Measurements from ENCODE around the gene RASA3. TPM values are rescaled to one million over a fixed set of nuclear protein-coding genes. Genes with fewer than 3 reads are reported as not detected.
"Not testable (repeated sequence)": the region's sequence is repeated elsewhere in the genome, so short reads cannot be mapped to it uniquely, and the experiment has no call there.

RASA3 gene
- polyA plus RNA-seq, 10 donors, result 18.1 to 25.4 (median 20.6) TPM

DNA sequence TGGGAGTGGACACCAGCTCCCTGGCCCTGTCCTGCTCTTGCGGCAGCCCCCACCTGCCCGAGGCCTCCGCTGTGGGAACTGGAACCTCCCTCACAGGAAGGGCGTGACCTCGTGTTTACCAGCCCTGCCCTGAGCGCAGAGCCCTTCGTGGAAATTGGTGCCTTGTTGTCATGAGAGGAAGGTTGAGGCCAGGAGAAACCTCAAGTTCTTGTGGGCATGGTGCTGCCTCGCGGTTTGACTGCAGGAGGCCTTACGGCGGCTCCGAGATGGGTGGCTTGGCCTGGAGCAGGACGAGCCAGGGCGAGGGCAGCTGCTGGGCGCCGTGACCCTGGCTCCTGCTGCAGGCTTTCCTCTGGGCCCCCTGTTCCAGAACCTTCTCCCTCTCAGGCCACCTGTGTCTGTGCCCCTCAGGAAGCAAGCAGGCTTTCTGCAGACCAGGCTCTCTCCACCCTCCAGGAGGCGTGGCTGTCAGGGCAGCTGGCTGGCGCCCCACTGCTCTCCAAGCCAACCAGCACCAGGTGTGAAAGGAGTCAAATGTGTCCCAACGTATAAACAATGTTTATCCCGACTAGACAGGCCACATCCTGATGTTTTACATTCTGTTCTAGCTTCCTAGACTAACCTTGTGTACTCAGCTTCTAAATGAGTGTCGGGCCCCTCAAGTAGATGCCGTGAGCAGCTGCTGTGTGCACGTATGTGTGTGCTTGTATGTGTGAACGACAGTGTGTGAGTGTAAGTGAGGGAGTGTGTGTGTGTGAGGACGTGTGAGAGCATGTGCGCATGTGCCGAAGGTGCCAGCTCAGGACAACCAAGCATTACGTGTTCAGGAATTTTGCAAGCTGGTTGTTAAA lies 10.4 kb upstream of the RASA3 start:
- peak in 1 of 3 donors; percentile 45 for DNase-seq

DNA sequence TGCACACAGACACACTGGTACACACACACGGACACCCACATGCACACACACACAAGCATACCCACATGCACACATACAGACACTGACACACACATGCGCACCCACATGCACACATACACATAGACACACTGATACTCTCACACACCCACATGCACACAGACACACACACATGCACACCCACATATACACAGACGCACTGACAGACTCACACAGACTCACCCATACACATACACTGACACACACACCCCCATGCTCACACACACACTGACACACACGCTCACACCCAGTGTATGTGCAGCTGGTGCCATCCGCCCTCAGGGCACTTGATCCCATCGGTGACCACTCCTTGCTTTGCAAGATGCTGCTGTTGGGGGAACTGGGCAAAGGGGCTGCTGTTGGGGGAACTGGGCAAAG lies 9.7 kb upstream of the RASA3 start:
- DNase-seq, result no peak

DNA sequence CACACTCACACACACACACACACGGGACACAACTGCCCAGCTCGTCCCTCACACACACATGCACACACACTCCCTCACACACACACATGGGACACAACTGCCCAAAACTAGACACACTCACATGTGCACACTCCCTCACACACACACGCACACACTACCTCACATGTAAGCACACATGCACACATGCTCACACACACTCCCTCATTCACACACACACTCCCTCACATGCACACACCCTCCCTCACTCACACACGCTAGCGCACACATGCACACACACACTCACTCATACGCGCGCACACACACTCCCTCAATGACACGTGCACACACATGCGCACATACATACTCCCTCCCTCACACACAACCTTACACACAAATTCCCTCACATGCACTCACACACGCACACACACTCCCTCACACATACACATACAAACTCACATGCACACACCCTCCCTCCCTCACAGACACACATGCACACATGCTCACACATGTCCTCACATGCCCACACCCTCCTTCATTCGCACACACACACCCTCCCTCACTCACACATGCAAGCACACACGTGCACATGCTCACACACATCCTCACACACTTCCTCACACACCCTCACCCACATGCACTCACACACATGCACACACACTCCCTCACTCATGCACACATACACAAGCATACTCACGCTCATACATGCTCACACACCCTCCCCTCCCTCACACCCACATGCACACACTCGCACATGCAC lies 9.0 kb upstream of the RASA3 start:
- DNase-seq, result no peak

DNA sequence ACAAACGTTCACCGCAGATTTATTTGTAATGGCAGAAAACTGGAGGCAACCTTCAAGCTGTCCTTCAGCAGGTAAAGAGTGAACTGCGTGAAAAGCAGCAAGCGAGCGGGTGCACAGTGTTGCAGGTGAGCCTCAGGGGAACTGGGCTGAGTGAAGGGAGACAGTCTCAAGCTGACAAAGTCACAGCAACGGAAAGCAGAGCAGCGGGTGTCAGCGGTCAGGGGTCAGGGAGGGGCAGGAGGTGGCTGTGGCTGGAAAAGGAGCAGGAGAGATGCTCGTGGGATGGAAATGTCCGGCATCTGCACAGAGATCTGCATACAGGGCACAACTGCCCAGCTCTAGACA lies 8.5 kb upstream of the RASA3 start:
- DNase-seq, result no peak

DNA sequence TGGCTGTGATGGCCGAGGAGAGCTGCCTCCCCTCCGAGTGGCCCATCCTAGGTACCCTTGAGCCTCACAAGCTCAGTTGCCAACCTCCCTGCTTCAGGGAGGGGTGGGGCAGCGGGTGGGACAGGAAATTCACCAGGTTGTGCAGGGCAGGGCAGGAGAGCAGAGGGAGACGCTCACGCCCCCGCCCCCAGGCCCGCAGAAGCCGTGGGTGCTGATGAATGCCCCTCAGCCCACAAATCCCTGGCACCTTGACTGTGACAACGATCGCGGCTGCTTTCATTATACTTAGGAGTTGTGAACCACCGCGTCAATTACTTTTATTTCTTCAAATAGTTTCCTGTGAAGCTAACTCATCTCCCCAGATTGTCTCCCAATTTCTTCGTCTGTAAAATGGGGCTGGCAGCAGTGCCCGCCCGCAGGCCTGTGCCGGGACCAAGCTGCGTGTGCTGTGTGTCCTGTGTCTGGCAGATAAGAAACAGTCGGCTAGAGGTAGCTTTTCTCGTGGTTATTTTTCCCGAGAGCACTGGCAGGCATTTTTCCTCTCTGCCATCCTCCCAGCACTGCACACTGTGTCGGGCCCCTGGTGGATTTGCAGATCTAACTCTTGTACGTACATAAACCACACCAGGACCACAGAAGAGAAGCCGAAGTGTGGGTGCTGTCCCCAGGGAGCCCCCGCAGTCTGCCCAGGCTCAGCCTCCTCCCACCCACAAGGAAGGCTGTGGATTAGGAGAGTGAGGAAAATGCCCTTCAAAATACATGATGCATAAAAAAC lies 7.9 kb upstream of the RASA3 start:
- DNase-seq, result no peak

DNA sequence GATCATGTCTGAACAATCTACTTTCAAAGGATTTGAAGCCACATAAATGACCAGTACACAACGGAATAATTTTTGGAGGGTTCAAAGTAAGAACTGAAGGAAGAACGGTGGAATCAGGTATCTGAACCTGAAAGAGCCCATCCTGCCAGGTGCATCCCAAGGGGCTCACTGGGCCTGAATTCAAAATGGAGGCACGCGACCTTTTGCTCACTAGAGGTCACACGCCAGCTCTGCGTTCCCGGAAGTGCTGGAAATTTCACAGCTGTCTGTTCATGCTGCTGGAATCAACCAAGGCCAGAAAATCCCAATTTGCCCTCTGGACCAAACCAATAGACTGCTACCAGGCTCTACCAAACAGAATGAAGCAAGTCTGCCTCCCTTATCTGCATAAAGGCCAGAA lies 4.2 kb upstream of the RASA3 start:
- DNase-seq, result no peak

DNA sequence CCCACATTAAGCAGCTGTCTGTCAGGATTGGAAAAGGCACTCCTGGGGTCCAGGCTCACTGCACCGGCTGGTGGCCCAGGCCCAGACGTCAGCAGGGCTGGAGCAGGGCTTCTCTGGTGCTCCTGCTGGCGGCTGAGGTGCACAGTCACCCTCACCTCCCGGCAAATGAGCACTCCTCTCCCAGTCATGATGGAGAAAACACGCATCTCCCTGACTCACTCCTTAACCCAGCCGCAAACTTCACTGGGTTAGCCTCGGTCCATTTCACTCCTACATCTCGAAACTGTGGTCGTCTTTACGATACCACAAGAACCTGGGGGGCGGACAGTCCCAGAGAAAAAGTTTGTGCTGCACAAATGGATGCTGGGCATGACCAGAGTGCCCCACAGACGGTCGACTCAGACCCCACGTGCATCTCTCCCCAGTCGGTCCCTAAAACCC lies 3.3 kb upstream of the RASA3 start:
- no peak for DNase-seq

DNA sequence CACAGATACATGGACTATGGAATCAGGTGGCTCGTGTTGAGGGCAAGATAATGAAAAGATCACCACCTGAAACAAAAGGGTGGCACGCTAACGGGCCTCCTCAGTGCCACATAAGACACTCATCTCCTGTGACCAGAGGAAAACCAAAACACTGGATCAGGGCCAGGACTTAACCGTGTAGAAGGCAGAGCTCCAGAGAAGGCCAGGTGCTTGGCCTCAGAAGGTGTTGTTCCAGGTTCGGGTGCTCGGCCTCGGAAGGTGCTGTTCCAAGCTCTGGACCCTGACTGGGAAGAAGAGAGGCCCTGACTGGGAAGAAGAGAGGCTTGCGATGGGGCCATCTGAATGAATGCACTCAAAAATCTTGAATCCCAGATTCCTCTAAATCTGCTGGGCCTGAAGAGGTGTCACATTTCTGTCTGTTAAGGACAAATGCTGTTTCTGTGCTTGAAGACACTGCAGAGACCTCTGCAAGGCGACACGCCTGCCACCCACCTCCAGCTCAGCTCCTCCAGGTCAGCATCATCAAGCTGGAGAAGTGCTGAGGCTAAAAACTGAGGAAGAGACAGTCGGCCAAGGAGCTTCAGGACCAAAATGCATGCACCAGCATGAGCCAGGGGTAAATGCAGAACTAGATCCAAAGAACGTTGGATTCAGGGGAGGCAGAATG lies 2.7 kb upstream of the RASA3 start:
- DNase-seq, result no peak

DNA sequence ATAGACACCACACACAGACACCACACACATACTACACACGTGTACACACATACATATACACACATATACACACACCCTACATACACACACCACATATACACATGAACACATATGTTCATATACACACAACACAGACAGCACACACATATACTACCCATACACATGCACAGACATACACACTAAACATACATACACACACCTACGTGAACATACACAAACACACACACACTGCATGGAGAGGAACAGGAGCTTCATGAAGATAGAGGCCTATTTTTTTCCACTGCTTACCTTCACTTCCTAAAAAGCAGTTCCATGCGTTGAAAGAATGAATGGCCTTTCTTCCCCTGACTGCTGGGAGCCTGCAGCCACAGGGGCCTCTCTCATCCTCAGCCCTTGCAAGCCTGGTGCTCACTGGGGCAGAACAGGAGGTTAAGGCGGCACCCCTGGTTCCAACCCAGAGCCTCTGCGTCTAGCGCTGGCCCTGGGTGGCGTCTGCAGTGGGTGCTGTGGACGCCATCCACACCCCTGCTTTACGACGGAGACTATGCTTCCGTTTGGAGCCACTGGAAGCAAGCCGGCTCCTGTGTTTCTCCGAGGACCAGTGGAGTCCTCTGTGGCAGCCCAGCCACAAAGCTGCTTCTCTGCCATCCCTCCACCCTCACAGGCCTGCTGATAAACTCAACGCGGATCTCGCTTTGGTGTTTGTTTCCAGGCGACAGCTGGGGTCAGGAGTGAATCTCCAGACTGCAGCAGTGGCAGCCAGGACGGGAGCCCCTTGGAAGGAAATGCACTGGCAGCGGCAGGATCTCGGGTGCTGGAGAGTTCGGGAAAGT lies 1.9 kb upstream of the RASA3 start:
- DNase-seq, result peak in 1 of 3 donors; percentile 36

DNA sequence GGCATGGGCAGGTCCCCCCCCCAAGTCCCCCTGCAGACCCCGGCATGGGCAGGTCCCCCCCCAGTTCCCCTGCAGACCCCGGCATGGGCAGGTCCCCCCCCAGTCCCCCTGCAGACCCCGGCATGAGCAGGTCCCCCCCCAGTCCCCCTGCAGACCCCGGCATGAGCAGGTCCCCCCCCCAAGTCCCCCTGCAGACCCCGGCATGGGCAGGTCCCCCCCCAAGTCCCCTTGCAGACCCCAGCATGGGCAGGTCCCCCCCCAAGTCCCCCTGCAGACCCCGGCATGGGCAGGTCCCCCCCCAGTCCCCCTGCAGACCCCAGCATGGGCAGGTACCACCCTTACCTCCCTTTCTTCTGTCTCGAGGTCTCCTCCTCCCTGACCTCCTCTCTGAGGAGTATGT lies 1.1 kb upstream of the RASA3 start:
- not testable (repeated sequence) for DNase-seq

DNA sequence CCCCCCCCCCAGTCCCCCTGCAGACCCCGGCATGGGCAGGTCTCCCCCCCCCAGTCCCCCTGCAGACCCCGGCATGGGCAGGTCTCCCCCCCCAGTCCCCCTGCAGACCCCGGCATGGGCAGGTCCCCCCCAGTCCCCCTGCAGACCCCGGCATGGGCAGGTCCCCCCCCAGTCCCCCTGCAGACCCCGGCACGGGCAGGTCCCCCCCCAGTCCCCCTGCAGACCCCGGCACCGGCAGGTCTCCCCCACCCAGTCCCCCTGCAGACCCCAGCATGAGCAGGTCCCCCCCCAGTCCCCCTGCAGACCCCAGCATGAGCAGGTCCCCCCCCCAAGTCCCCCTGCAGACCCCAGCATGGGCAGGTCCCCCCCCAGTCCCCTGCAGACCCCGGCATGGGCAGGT lies 703 bp upstream of the RASA3 start:
- DNase-seq, result not testable (repeated sequence)

DNA sequence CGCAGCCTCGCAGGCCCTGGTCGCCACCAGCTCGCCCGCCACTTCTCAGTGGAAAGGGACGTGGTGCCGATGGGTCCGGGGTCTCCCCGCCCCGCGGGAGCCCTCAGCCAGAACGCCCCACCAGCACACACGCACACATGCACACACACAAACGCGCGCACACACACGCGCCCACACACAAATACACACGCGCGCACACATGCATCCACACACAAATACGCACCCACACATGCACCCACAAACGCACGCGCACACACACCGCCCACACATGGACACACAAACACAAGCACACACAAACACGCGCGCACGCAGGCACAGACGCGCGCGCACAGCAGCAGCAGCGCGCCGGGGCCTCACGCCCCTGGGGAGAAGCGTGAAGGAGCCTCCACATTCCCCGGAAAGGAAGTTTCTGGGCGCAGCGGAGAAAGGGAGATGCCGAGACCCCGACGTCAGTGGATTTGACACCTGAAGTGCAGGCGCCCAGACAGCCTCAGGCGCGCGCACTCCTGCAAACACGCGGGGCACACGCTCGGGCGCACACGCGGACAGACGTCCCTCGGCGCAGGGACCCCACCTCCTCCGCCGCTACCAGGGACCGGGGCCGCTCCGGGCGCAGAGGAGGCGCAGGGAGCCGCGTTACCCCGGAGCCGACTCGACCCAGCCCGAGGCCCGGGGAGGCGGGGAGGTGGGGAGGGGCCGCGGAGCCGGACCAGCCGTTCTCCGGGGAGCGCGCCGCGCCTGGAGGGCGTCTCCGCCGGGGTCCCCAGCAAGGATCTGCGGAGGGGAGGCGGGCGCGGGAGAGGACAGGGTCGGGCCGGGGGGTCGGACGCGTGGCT lies 622 bp downstream of the RASA3 start:
- peak in 1 of 3 donors; percentile 86 for DNase-seq

DNA sequence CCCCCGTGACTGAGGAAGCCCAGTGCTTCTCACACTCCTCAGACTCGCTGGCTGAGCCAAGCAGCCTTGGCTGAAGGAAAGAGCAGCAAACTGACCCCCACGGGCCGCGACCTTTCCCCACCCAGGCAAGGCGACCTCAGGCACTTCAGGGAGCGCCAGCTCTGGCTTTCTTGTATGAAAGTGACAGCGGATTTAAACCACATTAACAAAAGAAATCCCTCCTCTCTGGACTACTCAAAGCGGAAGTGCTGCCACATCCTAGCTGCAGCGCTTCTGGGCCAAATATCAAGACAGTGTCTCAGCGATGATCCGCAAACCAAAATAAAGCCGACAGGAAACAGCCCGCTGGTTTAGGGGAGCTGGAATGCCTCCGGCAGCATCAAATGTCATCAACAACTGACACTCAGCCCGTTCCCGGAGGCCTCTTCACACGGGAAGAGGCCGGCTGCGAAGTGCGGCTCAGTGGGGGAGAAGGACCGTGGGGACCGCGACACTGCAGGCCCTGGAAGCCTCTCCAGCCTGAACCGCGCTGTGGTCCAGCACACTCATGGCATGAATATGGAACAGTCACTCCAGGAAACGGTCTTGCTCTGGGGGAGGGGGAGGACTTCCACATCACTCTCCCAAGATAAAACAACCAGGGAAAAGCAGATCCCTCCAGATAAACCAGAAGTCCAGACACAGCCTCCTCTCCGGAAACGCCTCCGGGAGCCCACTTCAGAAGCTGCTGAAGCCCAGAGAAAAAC lies 1.4 kb downstream of the RASA3 start:
- peak; percentile 64 to 89 (median 85) for DNase-seq

DNA sequence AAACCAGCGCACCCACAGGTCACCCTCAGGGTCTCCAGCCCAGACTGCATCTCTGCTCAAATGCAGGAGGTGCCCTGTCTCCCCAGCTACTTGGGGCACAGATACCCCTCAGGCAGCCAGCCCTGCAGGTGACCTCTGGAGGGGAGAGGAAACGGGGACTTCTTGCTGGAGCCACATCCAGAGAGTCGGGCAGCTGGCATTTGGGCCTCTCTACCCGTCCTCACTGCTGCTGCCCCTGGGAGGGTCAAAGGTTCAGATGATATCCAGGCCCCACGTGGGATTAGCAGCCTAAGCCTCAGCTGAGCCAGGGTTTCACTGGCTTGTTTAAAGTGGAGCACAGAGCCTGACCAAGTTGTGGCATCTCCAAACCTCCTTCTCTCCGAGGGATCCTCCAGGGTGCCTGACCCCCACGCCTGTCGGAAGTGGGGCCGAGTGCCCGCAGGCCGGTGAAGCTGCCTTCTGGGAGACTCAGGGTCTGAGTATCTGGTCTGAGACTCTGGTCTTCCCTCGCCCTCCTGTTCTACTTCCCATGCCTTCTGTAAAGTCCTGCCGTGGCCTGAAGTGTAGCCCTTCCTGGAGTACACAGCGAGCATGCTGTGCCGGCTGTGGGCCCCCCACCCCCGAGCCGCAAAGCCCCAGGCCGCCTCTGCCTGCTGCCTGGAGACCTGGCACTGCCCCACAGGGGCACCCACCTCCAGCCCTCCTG lies 2.1 kb downstream of the RASA3 start:
- DNase-seq, result no peak

DNA sequence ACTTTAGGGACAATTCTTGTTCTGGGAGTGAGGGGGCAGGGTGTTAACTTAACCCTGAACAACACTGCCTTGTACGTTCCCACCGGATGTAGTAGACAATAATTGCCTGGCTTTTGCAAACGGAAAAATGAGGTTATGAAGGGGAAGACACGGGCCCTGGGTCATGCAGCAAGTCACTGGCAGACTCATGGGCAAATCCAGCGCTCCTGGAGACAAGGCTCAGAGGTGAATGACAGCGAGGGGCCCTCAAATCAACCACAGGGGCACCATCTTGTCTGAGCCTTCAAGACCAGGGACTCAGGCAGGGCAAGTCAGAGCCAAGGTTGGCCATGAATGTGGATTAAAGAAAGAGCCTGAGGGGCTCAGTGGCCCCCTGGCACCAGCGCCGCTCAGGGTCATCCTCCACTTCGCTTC lies 2.8 kb downstream of the RASA3 start:
- no peak for DNase-seq

DNA sequence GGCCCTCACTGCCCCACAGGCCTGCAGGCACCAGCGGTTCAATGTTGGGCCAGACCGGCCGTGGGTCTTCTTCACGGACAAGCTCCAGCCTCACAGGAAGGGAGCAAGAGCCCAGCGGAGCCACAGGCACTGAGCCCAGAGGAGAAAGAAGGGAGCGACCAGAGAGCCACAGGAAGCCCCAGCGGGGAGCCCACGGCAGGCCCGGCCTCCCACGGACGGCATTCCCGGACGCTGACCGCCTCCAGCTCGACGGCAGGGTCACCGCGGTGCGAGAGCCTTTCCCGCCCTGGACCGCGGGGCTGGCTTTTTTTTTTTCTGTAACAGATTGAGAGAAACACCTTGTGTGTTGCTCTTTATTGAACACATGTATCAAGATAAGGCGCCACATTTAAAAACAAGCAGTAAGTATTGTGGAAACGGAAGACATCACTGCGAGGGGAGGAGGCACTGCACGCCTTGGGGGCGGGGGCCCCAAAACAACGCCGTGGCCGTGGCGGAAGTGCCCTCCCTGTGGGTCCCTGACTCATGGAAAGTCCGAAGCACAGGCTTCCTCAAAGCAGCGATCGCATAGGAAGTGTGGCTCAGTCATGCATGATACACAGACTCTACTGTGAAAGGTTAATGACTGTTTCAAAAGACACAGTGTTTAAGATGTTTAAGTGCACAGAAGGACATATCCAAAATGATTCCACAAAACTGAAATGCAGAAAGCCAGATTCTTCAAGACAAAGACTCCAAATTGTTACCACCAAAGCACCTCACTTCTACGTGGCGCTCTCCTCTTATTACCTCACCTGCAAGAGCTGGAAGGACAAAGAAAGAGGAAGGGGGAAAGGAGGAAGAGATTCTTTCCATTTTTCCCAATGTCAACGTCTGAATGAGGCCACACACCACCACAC lies 3.5 kb downstream of the RASA3 start:
- DNase-seq, result peak; percentile 75 to 83 (median 82)

DNA sequence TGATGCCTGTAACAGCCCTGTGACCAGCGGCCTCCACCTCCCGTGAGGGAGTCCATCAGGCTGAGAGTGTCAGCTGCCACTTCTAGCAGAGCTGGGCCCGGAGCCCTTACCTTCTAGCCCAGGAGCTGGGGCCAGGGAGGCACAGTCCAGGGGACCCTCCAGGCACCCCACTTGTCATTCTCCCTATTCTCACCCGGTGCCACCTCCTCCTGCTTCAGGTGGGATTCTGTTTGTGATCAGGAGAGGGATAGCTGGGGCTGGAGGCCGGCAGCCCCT lies 4.1 kb downstream of the RASA3 start:
- no peak for DNase-seq

Data from muscle of back (tissue), 11 donors.